ENCODE data around the gene ERP44.

- no peak for TF ChIP-seq REST (IDR thresholded peaks at IDR 0.05; ENCODE audit: insufficient replicate concordance, low read depth)
- TF ChIP-seq CTCF (IDR thresholded peaks at IDR 0.05; ENCODE audit: insufficient read depth, low read length): no peak
- TF ChIP-seq POLR2AphosphoS5 (IDR thresholded peaks at IDR 0.05; ENCODE audit: low read depth): no peak
- no peak for TF ChIP-seq SPI1 (IDR thresholded peaks at IDR 0.05; ENCODE audit: borderline replicate concordance, low read depth)
These were observed 120.6 kb downstream of the ERP44 start for GRCh38 chr9:99978221-99978620.
